Neural progenitor cell (in vitro differentiated cells): Measurements from ENCODE around the gene RBM17. TPM values are rescaled to one million over a fixed set of nuclear protein-coding genes. Genes with fewer than 3 reads are reported as not detected.

Source experiments
- DNase-seq: peaks from one replicate; pipeline ENCODE4 v3.0.0-alpha.2; 2016; ENCODE audit warnings: low spot score
- H2AFZ ChIP-seq: fragments of 200-600 bp; sonication (generic); replicated peaks from 2 replicates; pipeline ENCODE4 v1.6.1; 2016; ENCODE audit warnings: antibody characterized with exemption
- H3F3A ChIP-seq: fragments of 200-600 bp; sonication (generic); 2 replicates; pipeline ENCODE4 v1.6.1; 2016; ENCODE audit warnings: antibody characterized with exemption, low read depth
- H3K27ac ChIP-seq: fragments of 200-600 bp; sonication (generic); 2 replicates; pipeline ENCODE4 v1.5.1; 2016; ENCODE audit warnings: mild to moderate bottlenecking
- H3K27me3 ChIP-seq: fragments of 200-600 bp; sonication (generic); 2 replicates; pipeline ENCODE4 v1.6.1; 2016; ENCODE audit warnings: mild to moderate bottlenecking, moderate library complexity
- H3K36me3 ChIP-seq: fragments of 200-600 bp; sonication (generic); 2 replicates; pipeline ENCODE4 v1.5.1; 2016
- H3K4me1 ChIP-seq: fragments of 200-600 bp; sonication (generic); 2 replicates; pipeline ENCODE4 v1.6.1; 2016; ENCODE audit warnings: mixed run types
- H3K4me2 ChIP-seq: fragments of 200-600 bp; sonication (generic); 2 replicates; pipeline ENCODE4 v1.6.1; 2016
- H3K4me3 ChIP-seq: fragments of 200-600 bp; sonication (generic); 2 replicates; pipeline ENCODE4 v1.5.1; 2016
- H3K79me2 ChIP-seq: fragments of 200-600 bp; sonication (generic); 2 replicates; pipeline ENCODE4 v1.6.1; 2016; ENCODE audit warnings: low read depth
- H3K9ac ChIP-seq: fragments of 200-600 bp; sonication (generic); 2 replicates; pipeline ENCODE4 v1.6.1; 2016
- H3K9me3 ChIP-seq: fragments of 200-600 bp; sonication (generic); 2 replicates; pipeline ENCODE4 v1.5.1; 2016; ENCODE audit warnings: low read depth
- H4K20me1 ChIP-seq: fragments of 200-600 bp; sonication (generic); 2 replicates; pipeline ENCODE4 v1.6.1; 2016; ENCODE audit warnings: low read depth
- H3K27ac Mint-ChIP-seq: 3 replicates; pipeline ENCODE4 v1.8.0; 2021; ENCODE audit warnings: mixed read lengths
- H3K27me3 Mint-ChIP-seq: 2 replicates; pipeline ENCODE4 v1.8.0; 2022; ENCODE audit warnings: low read depth, mild to moderate bottlenecking, inconsistent platforms, moderate library complexity, mixed read lengths; ENCODE audit not compliant: insufficient read depth
- H3K36me3 Mint-ChIP-seq: 3 replicates; pipeline ENCODE4 v1.8.0; 2021; ENCODE audit warnings: mixed read lengths
- H3K4me1 Mint-ChIP-seq: 3 replicates; pipeline ENCODE4 v1.8.0; 2021; ENCODE audit warnings: mixed read lengths
- H3K4me3 Mint-ChIP-seq: 3 replicates; pipeline ENCODE4 v1.8.0; 2021; ENCODE audit warnings: mild to moderate bottlenecking, moderate library complexity, mixed read lengths
- H3K9me3 Mint-ChIP-seq: 3 replicates; pipeline ENCODE4 v1.8.0; 2020; ENCODE audit warnings: mixed read lengths
- EZH2 ChIP-seq: fragments of 200-600 bp; sonication (generic); IDR thresholded peaks from 2 replicates; pipeline ENCODE4 v1.6.1; 2017; ENCODE audit warnings: antibody characterized with exemption, mild to moderate bottlenecking, moderate library complexity
- EZH2phosphoT487 ChIP-seq: fragments of 200-600 bp; sonication (generic); IDR thresholded peaks from 2 replicates; pipeline ENCODE4 v1.6.1; 2017; ENCODE audit warnings: antibody characterized with exemption
- total RNA-seq: library from RNA; depleted of rRNA; stranded (reverse); fragments of >200 nt; gene quantifications from 2 replicates; pipeline ENCODE4 v1.2.3, GENCODE V29; 2015; ENCODE audit warnings: low replicate concordance
- TF ChIP-seq, protein P1 (sequence below): fragments of 200-600 bp; sonication (generic); IDR thresholded peaks from 2 replicates; pipeline ENCODE4 v1.5.1; 2017; ENCODE audit warnings: antibody characterized with exemption, mild to moderate bottlenecking

The RBM17 gene
- total RNA-seq, 1 donor from 2014 or later, result 73.6 TPM

GRCh38 chr10:6065835-6066234 lies 23.0 kb upstream of the RBM17 start:
- Histone ChIP-seq H4K20me1 (no peaks in the 10 kb centered on the region), H3K27ac (no peak overlapping the region), H3K9ac (no peak overlapping the region), H3F3A (no peaks in the 10 kb centered on the region), H3K36me3 (no peaks in the 10 kb centered on the region), H2AFZ (no peak overlapping the region), H3K9me3 (no peaks in the 10 kb centered on the region), H3K79me2 (no peaks in the 10 kb centered on the region), H3K4me3 (no peak overlapping the region), H3K4me1 (peaks cover 4% of the 10 kb centered on the region), H3K27me3 (no peaks in the 10 kb centered on the region), H3K4me2 (no peak overlapping the region)
- TF ChIP-seq EZH2 (no peak), EZH2phosphoT487 (no peak)
- TF ChIP-seq, protein P1, sequence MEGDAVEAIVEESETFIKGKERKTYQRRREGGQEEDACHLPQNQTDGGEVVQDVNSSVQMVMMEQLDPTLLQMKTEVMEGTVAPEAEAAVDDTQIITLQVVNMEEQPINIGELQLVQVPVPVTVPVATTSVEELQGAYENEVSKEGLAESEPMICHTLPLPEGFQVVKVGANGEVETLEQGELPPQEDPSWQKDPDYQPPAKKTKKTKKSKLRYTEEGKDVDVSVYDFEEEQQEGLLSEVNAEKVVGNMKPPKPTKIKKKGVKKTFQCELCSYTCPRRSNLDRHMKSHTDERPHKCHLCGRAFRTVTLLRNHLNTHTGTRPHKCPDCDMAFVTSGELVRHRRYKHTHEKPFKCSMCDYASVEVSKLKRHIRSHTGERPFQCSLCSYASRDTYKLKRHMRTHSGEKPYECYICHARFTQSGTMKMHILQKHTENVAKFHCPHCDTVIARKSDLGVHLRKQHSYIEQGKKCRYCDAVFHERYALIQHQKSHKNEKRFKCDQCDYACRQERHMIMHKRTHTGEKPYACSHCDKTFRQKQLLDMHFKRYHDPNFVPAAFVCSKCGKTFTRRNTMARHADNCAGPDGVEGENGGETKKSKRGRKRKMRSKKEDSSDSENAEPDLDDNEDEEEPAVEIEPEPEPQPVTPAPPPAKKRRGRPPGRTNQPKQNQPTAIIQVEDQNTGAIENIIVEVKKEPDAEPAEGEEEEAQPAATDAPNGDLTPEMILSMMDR, result no peak
- Mint-ChIP-seq H3K27me3 (peaks cover 6% of the 10 kb centered on the region), H3K4me3 (no peak overlapping the region), H3K36me3 (no peaks in the 10 kb centered on the region), H3K9me3 (peaks cover 5% of the 10 kb centered on the region), H3K27ac (no peak overlapping the region), H3K4me1 (peaks cover 6% of the 10 kb centered on the region)
- DNase-seq, result no peak

GRCh38 chr10:6067457-6067856 lies 21.4 kb upstream of the RBM17 start:
- no peaks in the 10 kb centered on the region for H3K36me3 Mint-ChIP-seq
- peaks cover 6% of the 10 kb centered on the region for H3K27me3 Mint-ChIP-seq
- H3K27ac Mint-ChIP-seq, result no peak overlapping the region
- Histone ChIP-seq H3K4me2 (no peak overlapping the region), H3K4me1 (peaks cover 4% of the 10 kb centered on the region), H4K20me1 (no peaks in the 10 kb centered on the region), H3K27ac (no peak overlapping the region), H2AFZ (no peak overlapping the region), H3K27me3 (no peaks in the 10 kb centered on the region), H3K9me3 (no peaks in the 10 kb centered on the region), H3K4me3 (no peak overlapping the region), H3F3A (no peaks in the 10 kb centered on the region), H3K36me3 (no peaks in the 10 kb centered on the region), H3K9ac (no peak overlapping the region), H3K79me2 (no peaks in the 10 kb centered on the region)
- peaks cover 6% of the 10 kb centered on the region for H3K4me1 Mint-ChIP-seq
- DNase-seq, result no peak
- H3K9me3 Mint-ChIP-seq, result peaks cover 5% of the 10 kb centered on the region
- no peak for TF ChIP-seq EZH2
- TF ChIP-seq EZH2phosphoT487, result no peak
- TF ChIP-seq, protein P1, result no peak
- H3K4me3 Mint-ChIP-seq, result no peak overlapping the region

DNA sequence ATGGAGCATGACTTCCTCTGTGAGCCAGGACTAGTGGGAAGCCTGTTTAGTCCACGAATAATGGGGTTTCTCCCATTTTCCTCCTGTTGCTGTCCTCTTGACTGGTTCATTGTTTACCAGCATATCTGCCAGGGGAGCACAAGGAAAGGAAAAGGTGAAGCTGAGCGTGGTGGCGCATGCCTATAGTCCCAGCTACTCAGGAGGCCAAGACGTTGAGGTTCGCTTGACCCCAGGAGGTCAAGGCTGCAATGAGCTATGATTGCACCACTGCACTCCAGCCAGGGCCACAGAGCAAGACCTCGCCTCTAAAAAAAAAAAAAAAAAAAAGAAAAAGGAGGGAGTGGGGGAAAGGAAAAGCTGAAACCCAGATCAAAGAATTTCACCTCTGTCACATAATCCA lies 20.8 kb upstream of the RBM17 start:
- Histone ChIP-seq H2AFZ (no peak overlapping the region), H3K27me3 (no peaks in the 10 kb centered on the region), H3F3A (no peaks in the 10 kb centered on the region), H3K36me3 (no peaks in the 10 kb centered on the region), H3K79me2 (no peaks in the 10 kb centered on the region), H3K4me1 (peaks cover 4% of the 10 kb centered on the region), H3K9ac (no peak overlapping the region), H3K27ac (no peak overlapping the region), H3K4me3 (no peak overlapping the region), H3K9me3 (no peaks in the 10 kb centered on the region), H3K4me2 (no peak overlapping the region), H4K20me1 (no peaks in the 10 kb centered on the region)
- Mint-ChIP-seq H3K4me1 (peaks cover 6% of the 10 kb centered on the region), H3K9me3 (peaks cover 5% of the 10 kb centered on the region), H3K36me3 (no peaks in the 10 kb centered on the region), H3K4me3 (no peak overlapping the region), H3K27ac (no peak overlapping the region), H3K27me3 (peaks cover 6% of the 10 kb centered on the region)
- DNase-seq, result no peak
- TF ChIP-seq EZH2 (no peak), EZH2phosphoT487 (no peak)
- TF ChIP-seq, protein P1, result no peak
